Trophoblast cell (in vitro differentiated cells and primary cell): Measurements from ENCODE around the gene TENM4.

Experiments used
- DNase-seq, 2 donors: peaks; one replicate each; pipeline ENCODE4 v3.0.0-alpha.2; 2016
- H2AFZ ChIP-seq: 2 replicates; pipeline ENCODE4 v1.6.1; 2013; ENCODE audit warnings: low read length, moderate library complexity, mild to moderate bottlenecking; ENCODE audit not compliant: insufficient read depth, poor library complexity
- H2AK5ac ChIP-seq: 2 replicates; pipeline ENCODE4 v1.6.1; 2013; ENCODE audit warnings: mild to moderate bottlenecking, low read length
- H2BK120ac ChIP-seq: 2 replicates; pipeline ENCODE4 v1.6.1; 2013; ENCODE audit warnings: low read length, mild to moderate bottlenecking, moderate library complexity; ENCODE audit not compliant: insufficient read depth, poor library complexity
- H2BK12ac ChIP-seq: 2 replicates; pipeline ENCODE4 v1.6.1; 2013; ENCODE audit warnings: mild to moderate bottlenecking, low read length, moderate library complexity
- H2BK5ac ChIP-seq: 2 replicates; pipeline ENCODE4 v1.6.1; 2013; ENCODE audit warnings: low read length, low read depth, moderate library complexity, mild to moderate bottlenecking; ENCODE audit not compliant: poor library complexity
- H3K14ac ChIP-seq: 2 replicates; pipeline ENCODE4 v1.6.1; 2013; ENCODE audit warnings: mild to moderate bottlenecking, low read length
- H3K18ac ChIP-seq: 2 replicates; pipeline ENCODE4 v1.6.1; 2013; ENCODE audit warnings: mild to moderate bottlenecking, low read length
- H3K23ac ChIP-seq: 2 replicates; pipeline ENCODE4 v1.6.1; 2013; ENCODE audit warnings: low read length
- H3K27ac ChIP-seq: 2 replicates; pipeline ENCODE4 v1.5.1; 2013; ENCODE audit warnings: low read depth, mild to moderate bottlenecking, inconsistent platforms, low read length, moderate library complexity
- H3K27me3 ChIP-seq: 2 replicates; pipeline ENCODE4 v1.6.1; 2013; ENCODE audit warnings: inconsistent platforms, mild to moderate bottlenecking, low read length, moderate library complexity; ENCODE audit not compliant: insufficient read depth
- H3K36me3 ChIP-seq, 2 experiments: 1 replicate in 1 of 2; 2 replicates in 1 of 2; pipeline ENCODE4 v1.6.1; 2013; ENCODE audit warnings: low read length in 2 of 2, mild to moderate bottlenecking in 2 of 2, moderate library complexity in 1 of 2; ENCODE audit not compliant: insufficient read depth in 2 of 2, control insufficient read depth in 1 of 2
- H3K4ac ChIP-seq: 2 replicates; pipeline ENCODE4 v1.6.1; 2013; ENCODE audit warnings: low read depth, mild to moderate bottlenecking, low read length, moderate library complexity
- H3K4me1 ChIP-seq, 2 experiments: 1 replicate in 1 of 2; 2 replicates in 1 of 2; pipeline ENCODE4 v1.6.1; 2013; ENCODE audit warnings: low read length in 2 of 2, mild to moderate bottlenecking in 2 of 2, moderate library complexity in 1 of 2; ENCODE audit not compliant: insufficient read depth in 2 of 2, control insufficient read depth in 1 of 2
- H3K4me2 ChIP-seq: 2 replicates; pipeline ENCODE4 v1.6.1; 2013; ENCODE audit warnings: inconsistent platforms, mild to moderate bottlenecking, low read length, moderate library complexity
- H3K4me3 ChIP-seq: 2 replicates; pipeline ENCODE4 v1.5.1; 2013; ENCODE audit warnings: mild to moderate bottlenecking, low read depth, low read length, inconsistent platforms
- H3K79me1 ChIP-seq: one replicate; pipeline ENCODE4 v1.6.1; 2013; ENCODE audit warnings: low read length
- H3K79me2 ChIP-seq: 2 replicates; pipeline ENCODE4 v1.6.1; 2013; ENCODE audit warnings: low read length, mild to moderate bottlenecking; ENCODE audit not compliant: control insufficient read depth, insufficient read depth, poor library complexity
- H3K9ac ChIP-seq: 2 replicates; pipeline ENCODE4 v1.6.1; 2013; ENCODE audit warnings: mild to moderate bottlenecking, low read length
- H3K9me3 ChIP-seq: 2 replicates; pipeline ENCODE4 v1.6.1; 2013; ENCODE audit warnings: low read depth, mild to moderate bottlenecking, control low read depth, inconsistent platforms, low read length; ENCODE audit not compliant: insufficient read depth
- H4K12ac ChIP-seq: 2 replicates; pipeline ENCODE4 v1.6.1; 2013; ENCODE audit warnings: low read depth, mild to moderate bottlenecking, low read length, moderate library complexity
- H4K8ac ChIP-seq: 2 replicates; pipeline ENCODE4 v1.6.1; 2013; ENCODE audit warnings: low read depth, mild to moderate bottlenecking, low read length, moderate library complexity
- H4K91ac ChIP-seq: one replicate; pipeline ENCODE4 v1.6.1; 2013; ENCODE audit warnings: low read depth, mild to moderate bottlenecking, low read length, moderate library complexity
- WGBS: extraction: QIAGEN DNeasy Blood & Tissue Kit; methylation state at CpG from one replicate; pipeline ENCODE4 v1.1.7; 2013; ENCODE audit warnings: missing lambda C conversion rate; ENCODE audit not compliant: insufficient read length, insufficient coverage; ENCODE audit errors: extremely low coverage; 5-methylcytosine and 5-hydroxymethylcytosine counted together

TENM4 gene

DNA sequence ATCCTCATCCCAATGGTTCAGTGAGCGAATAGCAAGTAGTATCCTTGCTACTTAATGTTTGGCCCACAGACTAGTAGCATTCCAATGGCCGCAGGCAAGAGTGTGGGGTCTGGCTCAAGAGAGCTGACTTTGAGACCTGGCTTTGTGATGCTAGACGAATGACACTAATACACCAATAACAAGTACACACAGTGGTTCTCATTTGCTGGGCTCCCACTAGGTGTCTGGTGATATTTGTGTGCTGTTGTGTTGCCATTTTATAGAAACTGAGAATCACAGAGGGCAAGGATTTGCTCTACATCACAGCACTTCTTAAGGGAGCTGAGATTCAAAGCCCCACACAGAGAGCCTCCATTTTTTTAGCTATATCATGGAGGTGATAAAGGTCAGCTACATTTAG is 351.2 kb downstream of the TENM4 start:
- Histone ChIP-seq H3K9ac (no peak overlapping the region), H4K8ac (no peak overlapping the region), H2BK5ac (peak overlapping the region; percentile 83), H4K12ac (no peak overlapping the region), H3K79me1 (peaks cover 50% of the 10 kb centered on the region), H4K91ac (peak overlapping the region; percentile 88), H3K79me2 (peaks cover 13% of the 10 kb centered on the region), H3K9me3 (no peaks in the 10 kb centered on the region), H3K4me2 (no peak overlapping the region), H2BK12ac (peak overlapping the region; percentile 5), H3K27ac (peak overlapping the region; percentile 99), H3K23ac (no peak overlapping the region), H2AFZ (no peak overlapping the region), H3K27me3 (no peaks in the 10 kb centered on the region), H3K4me3 (no peak overlapping the region), H3K36me3 (peaks cover 0 to 5% of the 10 kb centered on the region in 2 experiments), H2AK5ac (peak overlapping the region; percentile 58), H3K18ac (no peak overlapping the region), H3K4ac (peak overlapping the region; percentile 46), H3K14ac (no peak overlapping the region), H2BK120ac (peak overlapping the region; percentile 33), H3K4me1 (peaks cover 44 to 63% of the 10 kb centered on the region in 2 experiments)
- no peak for DNase-seq
- WGBS, result no CpG with 5 or more reads among the region's 3 CpGs

DNA sequence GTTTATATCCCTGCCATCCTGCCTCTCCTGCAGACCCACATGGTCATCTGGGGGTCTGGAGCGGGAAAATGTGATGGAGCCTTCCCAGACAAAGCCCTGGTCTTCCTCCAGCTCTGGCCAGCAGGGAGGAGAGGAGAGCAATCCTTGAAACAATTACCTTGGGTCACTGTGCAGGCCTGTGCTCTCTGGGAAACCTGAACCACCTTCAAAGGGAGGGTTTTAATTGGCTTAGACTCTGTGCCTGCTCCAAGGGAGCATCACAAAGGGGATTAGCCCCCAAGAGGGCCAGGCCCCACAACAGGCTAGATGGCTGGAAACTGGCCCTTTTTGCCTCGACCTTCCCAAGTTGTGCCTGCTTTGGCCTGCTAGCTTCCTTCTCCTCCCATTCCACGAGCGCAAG is 351.9 kb downstream of the TENM4 start:
- H3K4me2 ChIP-seq, result no peak overlapping the region
- peak overlapping the region; percentile 73 for H3K18ac ChIP-seq
- H3K4me1 ChIP-seq, result peaks cover 39 to 58% of the 10 kb centered on the region in 2 experiments
- H2BK5ac ChIP-seq, result peak overlapping the region; percentile 83
- no peak overlapping the region for H4K12ac ChIP-seq
- peaks cover 0 to 5% of the 10 kb centered on the region in 2 experiments for H3K36me3 ChIP-seq
- peak overlapping the region; percentile 67 for H2AK5ac ChIP-seq
- no peak overlapping the region for H3K4me3 ChIP-seq
- H3K14ac ChIP-seq, result peak overlapping the region; percentile 28
- H3K9me3 ChIP-seq, result no peaks in the 10 kb centered on the region
- no peak overlapping the region for H3K23ac ChIP-seq
- peak overlapping the region; percentile 91 for H2BK12ac ChIP-seq
- H3K4ac ChIP-seq, result peak overlapping the region; percentile 46
- H4K8ac ChIP-seq, result peak overlapping the region; percentile 63
- no CpG with 5 or more reads among the region's 4 CpGs for WGBS
- H3K27me3 ChIP-seq, result no peaks in the 10 kb centered on the region
- peak overlapping the region; percentile 33 for H2BK120ac ChIP-seq
- peak overlapping the region; percentile 88 for H4K91ac ChIP-seq
- H3K79me1 ChIP-seq, result peaks cover 45% of the 10 kb centered on the region
- H2AFZ ChIP-seq, result no peak overlapping the region
- peaks cover 13% of the 10 kb centered on the region for H3K79me2 ChIP-seq
- peak overlapping the region; percentile 99 for H3K27ac ChIP-seq
- DNase-seq, result no peak
- H3K9ac ChIP-seq, result no peak overlapping the region

DNA sequence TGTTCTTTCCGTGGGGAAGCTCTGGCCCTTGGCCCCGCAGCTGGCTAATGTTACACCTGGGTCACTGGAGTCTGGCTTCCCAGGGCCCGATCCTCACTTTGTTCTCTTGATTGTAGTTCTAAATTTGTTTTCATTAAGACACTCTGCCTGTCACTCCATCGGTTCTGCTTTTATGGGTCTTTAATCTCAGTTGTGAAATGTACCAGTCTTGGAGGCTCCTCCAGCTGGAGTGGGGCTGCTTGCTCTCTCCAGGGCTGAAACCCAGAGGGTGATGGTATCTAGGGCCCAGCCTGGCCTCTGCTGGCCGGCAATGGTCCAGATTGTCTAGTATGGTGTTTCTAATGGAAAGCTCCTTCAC is 352.9 kb downstream of the TENM4 start:
- peak overlapping the region; percentile 92 for H3K14ac ChIP-seq
- no peak overlapping the region for H3K4me3 ChIP-seq
- peak overlapping the region; percentile 98 for H4K91ac ChIP-seq
- no peaks in the 10 kb centered on the region for H3K9me3 ChIP-seq
- H4K12ac ChIP-seq, result peak overlapping the region; percentile 50
- peaks cover 43% of the 10 kb centered on the region for H3K79me1 ChIP-seq
- peaks cover 0 to 5% of the 10 kb centered on the region in 2 experiments for H3K36me3 ChIP-seq
- H3K9ac ChIP-seq, result no peak overlapping the region
- H2AK5ac ChIP-seq, result peak overlapping the region; percentile 95
- H3K27ac ChIP-seq, result peak overlapping the region; percentile 99
- peak overlapping the region; percentile 15 for H2AFZ ChIP-seq
- no peaks in the 10 kb centered on the region for H3K27me3 ChIP-seq
- peak overlapping the region; percentile 87 for H4K8ac ChIP-seq
- H3K4ac ChIP-seq, result peak overlapping the region; percentile 82
- no peak overlapping the region for H3K23ac ChIP-seq
- peak overlapping the region; percentile 92 for H3K18ac ChIP-seq
- peak overlapping the region; percentile 96 for H2BK5ac ChIP-seq
- H2BK12ac ChIP-seq, result peak overlapping the region; percentile 92
- no peak for DNase-seq
- H3K4me1 ChIP-seq, result peaks cover 31 to 49% of the 10 kb centered on the region in 2 experiments
- peaks cover 14% of the 10 kb centered on the region for H3K79me2 ChIP-seq
- H3K4me2 ChIP-seq, result peak overlapping the region; percentile 27
- WGBS, result no CpG with 5 or more reads among the region's 5 CpGs
- peak overlapping the region; percentile 97 for H2BK120ac ChIP-seq

DNA sequence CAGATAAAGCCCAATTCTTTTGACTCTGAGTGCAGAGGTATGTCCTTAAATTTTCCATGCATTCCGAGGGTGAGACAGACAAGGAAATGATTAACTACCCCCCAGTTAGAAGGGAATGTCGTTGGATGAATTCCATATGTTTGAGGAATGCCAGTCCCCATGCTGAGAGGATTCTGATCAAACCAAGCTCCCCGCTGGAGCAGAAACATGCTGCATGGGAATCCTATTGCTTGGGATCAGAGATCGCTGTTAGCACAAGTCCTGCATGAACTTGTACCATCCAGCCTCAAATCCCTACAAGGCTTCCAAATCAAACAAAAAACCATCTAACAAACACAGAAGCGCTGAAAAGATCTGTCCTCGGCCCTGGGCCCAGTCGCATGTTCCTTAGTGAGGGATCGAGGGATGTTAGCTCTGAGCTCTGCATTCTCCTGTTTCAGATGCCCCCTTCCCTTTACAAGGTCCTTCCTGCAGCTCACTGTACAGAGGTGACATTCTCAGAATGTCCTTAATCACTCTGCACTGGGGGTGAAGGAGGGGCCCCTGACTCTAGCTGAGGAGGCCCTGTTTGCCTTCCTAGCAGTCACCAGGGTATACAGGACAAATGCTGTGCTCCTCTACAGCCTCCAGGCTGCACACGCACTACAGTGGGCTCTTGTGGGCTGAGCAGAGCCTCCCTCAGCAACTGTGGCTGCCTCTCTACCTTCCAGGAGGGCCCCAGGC is 353.4 kb downstream of the TENM4 start:
- Histone ChIP-seq H3K79me1 (peaks cover 43% of the 10 kb centered on the region), H2AFZ (peak overlapping the region; percentile 23), H3K36me3 (peaks cover 0 to 5% of the 10 kb centered on the region in 2 experiments), H3K9ac (peak overlapping the region; percentile 46), H3K23ac (no peak overlapping the region), H3K27me3 (no peaks in the 10 kb centered on the region), H3K4ac (peak overlapping the region; percentile 82), H3K79me2 (peaks cover 14% of the 10 kb centered on the region), H3K18ac (peak overlapping the region; percentile 92), H3K14ac (peak overlapping the region; percentile 92), H2AK5ac (peak overlapping the region; percentile 95), H3K9me3 (no peaks in the 10 kb centered on the region), H3K4me2 (peak overlapping the region; percentile 27), H4K91ac (peak overlapping the region; percentile 98), H3K4me1 (peaks cover 31 to 49% of the 10 kb centered on the region in 2 experiments), H2BK5ac (peak overlapping the region; percentile 96), H3K27ac (peak overlapping the region; percentile 99), H2BK120ac (peak overlapping the region; percentile 97), H4K8ac (peak overlapping the region; percentile 87), H4K12ac (peak overlapping the region; percentile 50), H2BK12ac (peak overlapping the region; percentile 92), H3K4me3 (no peak overlapping the region)
- no CpG with 5 or more reads among the region's 9 CpGs for WGBS
- peak in 1 of 2 donors; percentile 16 for DNase-seq
